Mesendoderm (in vitro differentiated cells): ENCODE measurements around the gene PDE4DIP.
"Not testable (repeated sequence)": the region's sequence is repeated elsewhere in the genome, so short reads cannot be mapped to it uniquely, and the experiment has no call there.

ENCODE experiments used
- DNase-seq: peaks from one replicate; pipeline ENCODE4 v3.0.0; 2013
- H2AK5ac ChIP-seq: 2 replicates; pipeline ENCODE4 v1.6.1; 2013; ENCODE audit warnings: low read length, inconsistent platforms
- H2BK120ac ChIP-seq: 2 replicates; pipeline ENCODE4 v1.6.1; 2013; ENCODE audit warnings: low read depth, mild to moderate bottlenecking, low read length, moderate library complexity, mixed read lengths
- H2BK15ac ChIP-seq: replicated peaks from 2 replicates; pipeline ENCODE4 v1.6.1; 2013; ENCODE audit warnings: low read depth, mild to moderate bottlenecking, moderate library complexity
- H2BK5ac ChIP-seq: 2 replicates; pipeline ENCODE4 v1.6.1; 2013; ENCODE audit warnings: low read length, inconsistent platforms
- H3K18ac ChIP-seq: 2 replicates; pipeline ENCODE4 v1.6.1; 2013; ENCODE audit warnings: mild to moderate bottlenecking, low read length, mixed read lengths
- H3K23ac ChIP-seq: one replicate; pipeline ENCODE4 v1.6.1; 2013; ENCODE audit warnings: low read length
- H3K27ac ChIP-seq: 2 replicates; pipeline ENCODE4 v1.5.1; 2013; ENCODE audit warnings: low read depth, mild to moderate bottlenecking, inconsistent platforms, low read length, moderate library complexity
- H3K27me3 ChIP-seq: 2 replicates; pipeline ENCODE4 v1.6.1; 2013; ENCODE audit warnings: low read length, control low read depth, mild to moderate bottlenecking, inconsistent platforms; ENCODE audit not compliant: insufficient read depth, poor library complexity
- H3K36me3 ChIP-seq: 2 replicates; pipeline ENCODE4 v1.6.1; 2013; ENCODE audit warnings: low read length, inconsistent platforms; ENCODE audit not compliant: control insufficient read depth, insufficient read depth
- H3K4ac ChIP-seq: one replicate; pipeline ENCODE4 v1.6.1; 2013; ENCODE audit warnings: low read depth, mild to moderate bottlenecking, low read length, moderate library complexity
- H3K4me1 ChIP-seq: 2 replicates; pipeline ENCODE4 v1.6.1; 2013; ENCODE audit warnings: low read depth, low read length, inconsistent platforms; ENCODE audit not compliant: control insufficient read depth
- H3K4me2 ChIP-seq: 2 replicates; pipeline ENCODE4 v1.6.1; 2013; ENCODE audit warnings: low read length
- H3K4me3 ChIP-seq: 2 replicates; pipeline ENCODE4 v1.5.1; 2013; ENCODE audit warnings: mild to moderate bottlenecking, low read length
- H3K56ac ChIP-seq: one replicate; pipeline ENCODE4 v1.6.1; 2013; ENCODE audit warnings: low read length
- H3K79me1 ChIP-seq: 2 replicates; pipeline ENCODE4 v1.6.1; 2013; ENCODE audit warnings: low read length, inconsistent platforms
- H3K79me2 ChIP-seq: 2 replicates; pipeline ENCODE4 v1.6.1; 2013; ENCODE audit warnings: mild to moderate bottlenecking, low read length; ENCODE audit not compliant: control insufficient read depth, insufficient read depth
- H3K9ac ChIP-seq: 2 replicates; pipeline ENCODE4 v1.6.1; 2013; ENCODE audit warnings: low read length, inconsistent platforms
- H4K5ac ChIP-seq: one replicate; pipeline ENCODE4 v1.6.1; 2013; ENCODE audit warnings: low read length
- H4K8ac ChIP-seq: one replicate; pipeline ENCODE4 v1.6.1; 2013; ENCODE audit warnings: low read depth, mild to moderate bottlenecking, control low read depth, low read length, moderate library complexity
- WGBS: extraction: QIAGEN DNeasy Blood & Tissue Kit; methylation state at CpG from one replicate; pipeline ENCODE4 v1.1.7; 2013; ENCODE audit warnings: low lambda C conversion rate, missing lambda C conversion rate; ENCODE audit not compliant: insufficient coverage; ENCODE audit errors: extremely low coverage; 5-methylcytosine and 5-hydroxymethylcytosine counted together

The PDE4DIP gene

GRCh38 chr1:148960212-148961000, 116.2 kb downstream of the PDE4DIP start:
- not testable (repeated sequence) for H3K4me2 ChIP-seq, H3K4ac ChIP-seq, H3K4me1 ChIP-seq, H3K36me3 ChIP-seq, H3K27ac ChIP-seq, DNase-seq, H3K79me2 ChIP-seq, H2AK5ac ChIP-seq, H2BK120ac ChIP-seq, H3K4me3 ChIP-seq, H4K5ac ChIP-seq, H3K27me3 ChIP-seq, H3K18ac ChIP-seq, H4K8ac ChIP-seq, H2BK5ac ChIP-seq, H3K23ac ChIP-seq, H3K56ac ChIP-seq, H2BK15ac ChIP-seq, H3K79me1 ChIP-seq, H3K9ac ChIP-seq
- WGBS, result no CpG with 5 or more reads among the region's 4 CpGs

- not testable (repeated sequence) for H3K79me1 ChIP-seq, H2AK5ac ChIP-seq, H2BK5ac ChIP-seq, H3K4me3 ChIP-seq, H3K18ac ChIP-seq, H3K9ac ChIP-seq, H3K79me2 ChIP-seq, H2BK120ac ChIP-seq, H4K8ac ChIP-seq, H3K56ac ChIP-seq, H2BK15ac ChIP-seq, H3K23ac ChIP-seq, H3K4me2 ChIP-seq, H3K36me3 ChIP-seq, H3K27me3 ChIP-seq, DNase-seq, H3K27ac ChIP-seq, H4K5ac ChIP-seq, H3K4me1 ChIP-seq, H3K4ac ChIP-seq
- no CpG with 5 or more reads among the region's 6 CpGs for WGBS
Observed at GRCh38 chr1:148962127-148962857, 118.1 kb downstream of the PDE4DIP start.

DNA sequence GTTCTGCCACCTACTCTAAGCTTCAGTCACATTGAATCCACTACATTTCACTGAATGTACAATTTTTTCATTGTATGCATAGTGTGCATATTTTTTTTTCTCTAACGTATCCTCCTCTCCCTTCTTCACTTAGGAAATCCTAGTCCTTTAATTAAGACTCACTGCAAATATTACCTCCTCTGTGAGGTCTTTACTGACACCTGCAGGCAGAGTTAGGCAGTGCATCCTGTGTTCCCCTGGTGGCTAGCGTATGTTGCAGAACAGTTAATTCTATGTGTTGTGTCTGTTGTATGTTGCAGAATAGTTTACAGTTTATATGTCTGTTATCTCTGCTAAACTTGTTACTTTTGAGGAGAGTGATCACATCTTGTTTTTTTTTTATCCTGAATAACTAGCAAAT, 121.9 kb downstream of the PDE4DIP start:
- H2BK5ac ChIP-seq, H3K4me2 ChIP-seq, H3K23ac ChIP-seq, H3K79me1 ChIP-seq, H3K4me3 ChIP-seq, H3K27me3 ChIP-seq, H2BK120ac ChIP-seq, H4K8ac ChIP-seq, H3K36me3 ChIP-seq, H3K56ac ChIP-seq, H3K4ac ChIP-seq, H2AK5ac ChIP-seq, H3K9ac ChIP-seq, DNase-seq, H2BK15ac ChIP-seq, H3K79me2 ChIP-seq, H3K4me1 ChIP-seq, H3K18ac ChIP-seq, H4K5ac ChIP-seq, H3K27ac ChIP-seq: not testable (repeated sequence)
- WGBS, result no CpG with 5 or more reads among the region's 2 CpGs

DNA sequence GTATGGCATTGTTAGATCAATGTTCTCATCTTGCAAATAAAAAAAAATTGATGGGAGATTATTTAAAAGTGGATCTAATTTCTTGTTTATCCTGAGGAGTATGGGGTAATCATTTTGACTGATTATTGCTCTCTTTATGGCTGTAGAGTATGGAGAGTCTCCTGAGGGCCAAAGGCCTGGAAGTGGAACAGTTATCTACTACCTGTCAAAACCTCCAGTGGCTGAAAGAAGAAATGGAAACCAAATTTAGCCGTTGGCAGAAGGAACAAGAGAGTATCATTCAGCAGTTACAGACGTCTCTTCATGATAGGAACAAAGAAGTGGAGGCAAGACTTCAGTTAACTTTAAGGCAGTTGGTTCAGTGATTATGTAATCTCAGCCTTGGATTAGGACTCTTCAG, 123.4 kb downstream of the PDE4DIP start:
- not testable (repeated sequence) for H4K8ac ChIP-seq, H3K27ac ChIP-seq, H3K36me3 ChIP-seq, H3K9ac ChIP-seq, H2AK5ac ChIP-seq, H2BK15ac ChIP-seq, H3K4me1 ChIP-seq, H2BK5ac ChIP-seq, H3K27me3 ChIP-seq, H3K4ac ChIP-seq, H2BK120ac ChIP-seq, H3K79me1 ChIP-seq, DNase-seq, H3K23ac ChIP-seq, H4K5ac ChIP-seq, H3K56ac ChIP-seq, H3K18ac ChIP-seq, H3K4me3 ChIP-seq, H3K79me2 ChIP-seq, H3K4me2 ChIP-seq
- WGBS, result no CpG with 5 or more reads among the region's 2 CpGs

GRCh38 chr1:148968682-148969081, 124.5 kb downstream of the PDE4DIP start:
- not testable (repeated sequence) for H4K8ac ChIP-seq, H2BK15ac ChIP-seq, H3K56ac ChIP-seq, H3K9ac ChIP-seq, H3K4ac ChIP-seq, DNase-seq, H3K79me2 ChIP-seq, H3K23ac ChIP-seq, H3K79me1 ChIP-seq, H2BK5ac ChIP-seq, H3K4me1 ChIP-seq, H3K18ac ChIP-seq, H3K4me3 ChIP-seq, H3K36me3 ChIP-seq, H2BK120ac ChIP-seq, H3K27me3 ChIP-seq, H2AK5ac ChIP-seq, H3K27ac ChIP-seq, H3K4me2 ChIP-seq, H4K5ac ChIP-seq
- WGBS, result no CpG with 5 or more reads among the region's 3 CpGs
